Adrenal gland (tissue), 5 donors: Measurements from ENCODE around the gene HSPA13.

Source experiments
- POLR2A ChIP-seq, 2 donors: fragments of 450-650 bp; IDR thresholded peaks; one replicate each; pipeline ENCODE4 v1.6.1; 2017; ENCODE audit warnings: antibody characterized with exemption in 2 of 2, mild to moderate bottlenecking in 2 of 2, moderate library complexity in 1 of 2
- TF ChIP-seq, protein P1 (sequence below), 6 experiments: fragments of 450-650 bp in 4 of 6; fragments of 200-600 bp in 2 of 6; sonication (generic) in 1 of 6; IDR thresholded peaks; 1 replicate in 5 of 6; 2 replicates in 1 of 6; pipeline versions ENCODE4 v1.5.1 to v1.8.0; 2016 to 2021; ENCODE audit warnings: antibody characterized with exemption in 6 of 6, mild to moderate bottlenecking in 2 of 6, moderate library complexity in 1 of 6
- donor health status: DM: no; HTN: no; CAD: no.

- TF ChIP-seq, protein P1, sequence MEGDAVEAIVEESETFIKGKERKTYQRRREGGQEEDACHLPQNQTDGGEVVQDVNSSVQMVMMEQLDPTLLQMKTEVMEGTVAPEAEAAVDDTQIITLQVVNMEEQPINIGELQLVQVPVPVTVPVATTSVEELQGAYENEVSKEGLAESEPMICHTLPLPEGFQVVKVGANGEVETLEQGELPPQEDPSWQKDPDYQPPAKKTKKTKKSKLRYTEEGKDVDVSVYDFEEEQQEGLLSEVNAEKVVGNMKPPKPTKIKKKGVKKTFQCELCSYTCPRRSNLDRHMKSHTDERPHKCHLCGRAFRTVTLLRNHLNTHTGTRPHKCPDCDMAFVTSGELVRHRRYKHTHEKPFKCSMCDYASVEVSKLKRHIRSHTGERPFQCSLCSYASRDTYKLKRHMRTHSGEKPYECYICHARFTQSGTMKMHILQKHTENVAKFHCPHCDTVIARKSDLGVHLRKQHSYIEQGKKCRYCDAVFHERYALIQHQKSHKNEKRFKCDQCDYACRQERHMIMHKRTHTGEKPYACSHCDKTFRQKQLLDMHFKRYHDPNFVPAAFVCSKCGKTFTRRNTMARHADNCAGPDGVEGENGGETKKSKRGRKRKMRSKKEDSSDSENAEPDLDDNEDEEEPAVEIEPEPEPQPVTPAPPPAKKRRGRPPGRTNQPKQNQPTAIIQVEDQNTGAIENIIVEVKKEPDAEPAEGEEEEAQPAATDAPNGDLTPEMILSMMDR (IDR thresholded peaks at IDR 0.05) = peak in 1 of 6 experiments; percentile 1
- peak; percentile 70 to 89 for TF ChIP-seq POLR2A (IDR thresholded peaks at IDR 0.05)
These were observed at the start of gene HSPA13 for GRCh38 chr21:14382835-14383595.
